SIG-M5 treated with dmso at 0.1 percent for 504 hours (cell line): Measurements from ENCODE around the gene KRTAP5-11.
"Not testable (repeated sequence)": the region's sequence is repeated elsewhere in the genome, so short reads cannot be mapped to it uniquely, and the experiment has no call there.

Source experiments
- DNase-seq: peaks from one replicate; lab custom pipeline; 2025; ENCODE audit not compliant: unreplicated experiment; lab: John Stamatoyannopoulos, UW

The KRTAP5-11 gene

GRCh38 chr11:71557257-71557656 lies 25.4 kb downstream of the KRTAP5-11 start:
- no peak for DNase-seq

GRCh38 chr11:71556018-71556417 lies 26.7 kb downstream of the KRTAP5-11 start:
- no peak for DNase-seq

- no peak for DNase-seq
These were observed 27.2 kb downstream of the KRTAP5-11 start for GRCh38 chr11:71555508-71555907.

- no peak for DNase-seq
These were observed 27.7 kb downstream of the KRTAP5-11 start for GRCh38 chr11:71554996-71555395.

- DNase-seq: peak; percentile 39
These were observed 31.0 kb downstream of the KRTAP5-11 start for GRCh38 chr11:71551711-71552110.

- DNase-seq: no peak
These were observed 33.9 kb downstream of the KRTAP5-11 start for GRCh38 chr11:71548716-71549151.

- DNase-seq: no peak
These were observed 34.6 kb downstream of the KRTAP5-11 start, which contains the start of gene KRTAP5-9 for GRCh38 chr11:71548120-71548519. Gene KRTAP5-9, plus strand, starts transcription at chr11:71548420. Its CDS starts 238 bp downstream, at chr11:71548658.

- no peak for DNase-seq
These were observed 37.2 kb downstream of the KRTAP5-11 start for GRCh38 chr11:71545405-71545966.

GRCh38 chr11:71544525-71545214 lies 38.0 kb downstream of the KRTAP5-11 start:
- DNase-seq: no peak

- DNase-seq: no peak
These were observed 38.8 kb downstream of the KRTAP5-11 start for GRCh38 chr11:71543866-71544265.

GRCh38 chr11:71542879-71543777 lies 39.5 kb downstream of the KRTAP5-11 start:
- DNase-seq: no peak

- DNase-seq: no peak
These were observed 40.3 kb downstream of the KRTAP5-11 start for GRCh38 chr11:71542382-71542781.

GRCh38 chr11:71540521-71541304 lies 42.0 kb downstream of the KRTAP5-11 start:
- DNase-seq: not testable (repeated sequence)

GRCh38 chr11:71539971-71540370 lies 42.7 kb downstream of the KRTAP5-11 start:
- not testable (repeated sequence) for DNase-seq

GRCh38 chr11:71539017-71539416 lies 43.7 kb downstream of the KRTAP5-11 start:
- DNase-seq: no peak

- DNase-seq: no peak
These were observed 44.0 kb downstream of the KRTAP5-11 start for GRCh38 chr11:71538666-71538990.

- not testable (repeated sequence) for DNase-seq
These were observed 44.6 kb downstream of the KRTAP5-11 start, which contains the start of gene KRTAP5-8 for GRCh38 chr11:71537977-71538665. Gene KRTAP5-8, plus strand, starts transcription at chr11:71538025. Its CDS starts 31 bp downstream, at chr11:71538056.

- DNase-seq: no peak
These were observed 45.1 kb downstream of the KRTAP5-11 start for GRCh38 chr11:71537537-71537936.

GRCh38 chr11:71535825-71536224 lies 46.9 kb downstream of the KRTAP5-11 start:
- DNase-seq: no peak
